ENCODE results near the gene CCNJ. TPM values are rescaled to one million over a fixed set of nuclear protein-coding genes. Genes with fewer than 3 reads are reported as not detected.

CCNJ gene
- total and polyA plus RNA-seq, 2 of the 13 experiments (the other 11 are each of a cell fraction or from before 2014, with no cell fraction given), result 14.1 to 21.5 TPM

- no peak for ATAC-seq
- Histone ChIP-seq H3K4me1 (ENCODE audit: insufficient read depth, low read length) (peaks cover 9% of the 10 kb centered on the region), H3K4me2 (ENCODE audit: low read depth, low read length) (no peak overlapping the region), H4K20me1 (ENCODE audit: insufficient read depth, low read length) (no peaks in the 10 kb centered on the region), H3K9me3 (ENCODE audit: low read length) (no peaks in the 10 kb centered on the region), H3K36me3 (replicated peaks in 1 of 2; ENCODE audit: control insufficient read depth in 1 of 2, insufficient read depth in 2 of 2, low read length in 2 of 2) (no peaks in the 10 kb centered on the region), H3K27ac (ENCODE audit: extremely low read length, insufficient read depth, low read length) (no peak overlapping the region), H2AFZ (ENCODE audit: low read length) (no peak overlapping the region), H3K9ac (ENCODE audit: insufficient read depth, low read depth, low read length) (no peak overlapping the region), H3K79me2 (ENCODE audit: insufficient read depth, low read length) (peaks cover under 1% of the 10 kb centered on the region), H3K4me3 (replicated peaks in 1 of 3; ENCODE audit: insufficient read depth in 1 of 3, low read depth in 2 of 3, low read length in 3 of 3) (no peak overlapping the region), H3K27me3 (ENCODE audit: control insufficient read depth in 1 of 2, insufficient read depth in 2 of 2, low read length in 2 of 2) (no peaks in the 10 kb centered on the region; a peak in 1 of 5 replicates)
- no peak for DNase-seq (ENCODE audit: low spot score)
- intact Hi-C loops (cut with micrococcal nuclease; ENCODE audit: unreplicated experiment), result no loop called here
- 95% methylated on average over 4 of the region's 4 CpGs for WGBS (ENCODE audit: low lambda C conversion rate)
- FAIRE-seq, result no peak
- ChIA-PET POLR2A (interaction anchor here (2.2 kb wide), 1 partner anchor 91 kb away, joined by 6 read pairs; the partner anchor contains the start of gene ZNF518A), CTCF (ENCODE audit: low intra/inter-chr PET ratio, low total read pairs) (no interaction called here)
- in situ Hi-C loops (cut with HindIII; ENCODE audit: extremely low pct_ligation_motif_present, low pct_unique_long_range_greater_than_20kb), result no loop called here
- BruUV-seq (replicated peaks), result no TSS peak
- TF ChIP-seq RBFOX2 (IDR thresholded peaks at IDR 0.05; ENCODE audit: low read depth, low read length) (no peak), PREB (CRISPR knock-in tag; IDR thresholded peaks at IDR 0.05) (no peak), ZBTB7B (CRISPR knock-in tag; IDR thresholded peaks at IDR 0.05) (no peak), RERE (CRISPR knock-in tag; IDR thresholded peaks at IDR 0.05; ENCODE audit: low read depth) (no peak), ZNF33B (CRISPR knock-in tag; IDR thresholded peaks at IDR 0.05) (no peak), ZNF83 (CRISPR knock-in tag; IDR thresholded peaks at IDR 0.05; ENCODE audit: borderline replicate concordance) (no peak), HIC2 (CRISPR knock-in tag; IDR thresholded peaks at IDR 0.05; ENCODE audit: low read depth) (no peak), IRF2 (CRISPR knock-in tag; IDR thresholded peaks at IDR 0.05) (no peak), HNRNPH1 (optimal IDR thresholded peaks at IDR 0.05; ENCODE audit: low read depth, low read length) (no peak), ZNF343 (CRISPR knock-in tag; IDR thresholded peaks at IDR 0.05) (no peak), YY1 (IDR thresholded peaks at IDR 0.05; ENCODE audit: insufficient read depth, insufficient replicate concordance, low read depth, low read length) (no peak), RXRB (CRISPR knock-in tag; IDR thresholded peaks at IDR 0.05; ENCODE audit: borderline replicate concordance) (no peak), ZNF691 (CRISPR knock-in tag; IDR thresholded peaks at IDR 0.05; ENCODE audit: borderline replicate concordance, low read depth) (no peak)
Measured at GRCh38 chr10:96038476-96039387, 4.7 kb upstream of the CCNJ start.

Data from HepG2 (cell line).